ENCODE results near the gene TSHZ3. TPM values are rescaled to one million over a fixed set of nuclear protein-coding genes. Genes with fewer than 3 reads are reported as not detected.

TSHZ3 gene
- total and polyA plus RNA-seq, 2 of the 8 experiments (the other 6 are each of a cell fraction or from before 2014, with no cell fraction given) = 3.1 to 12.3 TPM

GRCh38 chr19:31258211-31259052 is 90.8 kb downstream of the TSHZ3 start:
- WGBS, 2 experiments (ENCODE audit: extremely low coverage in 1 of 2, insufficient coverage in 1 of 2, insufficient read length in 1 of 2, insufficient replicate concordance in 2 of 2, low coverage in 1 of 2, low lambda C conversion rate in 2 of 2, missing lambda C conversion rate in 1 of 2) = 94% methylated on average over 15 of the region's 15 CpGs; no CpG with 5 or more reads in 1 of the 2 experiments
- Histone ChIP-seq H3K36me3 (ENCODE audit: control insufficient read depth in 2 of 4, insufficient read depth in 4 of 4, low read length in 3 of 4) (no peaks in the 10 kb centered on the region), H2AK5ac (ENCODE audit: low read depth, low read length) (no peak overlapping the region), H3K4me1 (replicated peaks in 1 of 4; ENCODE audit: control insufficient read depth in 3 of 4, insufficient read depth in 4 of 4, low read length in 3 of 4) (peaks cover 0 to 8% (median 6%) of the 10 kb centered on the region in 4 experiments; a peak in 6 of 7 replicates), H3K9me3 (ENCODE audit: insufficient read depth in 2 of 2, low read depth in 1 of 2, low read length in 1 of 2) (no peaks in the 10 kb centered on the region), H2BK12ac (ENCODE audit: low read depth, low read length) (no peak overlapping the region), H2BK120ac (replicated peaks; ENCODE audit: low read depth, low read length) (no peak overlapping the region), H2BK15ac (ENCODE audit: low read length) (no peak overlapping the region), H3K4me2 (ENCODE audit: insufficient read depth in 1 of 2, low read depth in 2 of 2, low read length in 2 of 2) (no peak overlapping the region), H2AFZ (ENCODE audit: low read length) (no peak overlapping the region), H4K91ac (replicated peaks; ENCODE audit: insufficient read length, low read length) (no peak overlapping the region), H3K4me3 (ENCODE audit: extremely low read depth in 1 of 4, insufficient read depth in 2 of 4, low read depth in 3 of 4, low read length in 4 of 4) (no peak overlapping the region), H3K23me2 (ENCODE audit: low read depth, low read length) (no peaks in the 10 kb centered on the region), H4K20me1 (replicated peaks in 1 of 2; ENCODE audit: control insufficient read depth in 1 of 2, insufficient read depth in 2 of 2, low read length in 2 of 2) (no peaks in the 10 kb centered on the region), H2BK5ac (ENCODE audit: low read depth, low read length) (no peak overlapping the region), H3K56ac (replicated peaks; ENCODE audit: insufficient read length, low read depth, low read length) (no peak overlapping the region), H2BK20ac (ENCODE audit: low read length) (no peak overlapping the region), H3K9ac (replicated peaks in 1 of 4; ENCODE audit: extremely low read depth in 1 of 4, low read depth in 3 of 4, low read length in 3 of 4) (no peak overlapping the region), H3K23ac (ENCODE audit: insufficient read length) (no peak overlapping the region), H4K5ac (ENCODE audit: insufficient read length, low read depth, low read length) (no peak overlapping the region), H3K79me2 (ENCODE audit: control insufficient read depth in 1 of 2, insufficient read depth in 2 of 2, low read length in 2 of 2) (no peaks in the 10 kb centered on the region), H3K14ac (ENCODE audit: insufficient read length) (no peak overlapping the region), H3K27me3 (replicated peaks in 1 of 4; ENCODE audit: control insufficient read depth in 3 of 4, extremely low read depth in 1 of 4, insufficient read depth in 3 of 4, low read length in 3 of 4) (no peaks in the 10 kb centered on the region), H3K79me1 (ENCODE audit: low read depth, low read length) (no peaks in the 10 kb centered on the region), H4K8ac (ENCODE audit: extremely low read depth, insufficient read depth, low read length) (no peak overlapping the region), H3K18ac (ENCODE audit: extremely low read depth, low read length) (no peak overlapping the region), H3K4ac (replicated peaks; ENCODE audit: insufficient read length, low read depth, low read length) (no peak overlapping the region), H3K27ac (ENCODE audit: low read depth, low read length) (no peak overlapping the region)
- FAIRE-seq = no peak
- ChIA-PET POLR2A (ENCODE audit: partially characterized antibody) (interaction anchor here (0.6 kb wide), 1 partner anchor 80 kb away, joined by 3 read pairs; no protein-coding TSS in a partner anchor), CTCF (ENCODE audit: partially characterized antibody) (interaction anchor here (0.8 to 1.4 kb wide), 3 partner anchors 27 to 204 kb away, joined by 3 to 4 read pairs (median 4); no protein-coding TSS in a partner anchor)
- DNase-seq (ENCODE audit: low read depth in 1 of 2, low spot score in 2 of 2) = peak in 1 of 2 experiments; percentile 41
- TF ChIP-seq CBX8 (IDR thresholded peaks at IDR 0.05; ENCODE audit: borderline replicate concordance, low read depth, low read length) (no peak), TAF7 (optimal IDR thresholded peaks at IDR 0.05; ENCODE audit: borderline replicate concordance, low read depth, low read length) (no peak), JUN (IDR thresholded peaks at IDR 0.05; ENCODE audit: low read depth, low read length) (no peak)
